ENCODE data around the gene PRKN. TPM values are rescaled to one million over a fixed set of nuclear protein-coding genes. Genes with fewer than 3 reads are reported as not detected.

Gene PRKN
- total and polyA plus RNA-seq, 2 donors (not counting 3 experiments of a cell fraction or from before 2014, with no cell fraction given) = 0.06 TPM; not detected in 1

GRCh38 chr6:162251257-162251656, 476.3 kb downstream of the PRKN start:
- Histone ChIP-seq H3K36me3 (ENCODE audit: control insufficient read depth in 2 of 2, extremely low read depth in 1 of 2, insufficient read depth in 2 of 2, low read length in 2 of 2) (no peaks in the 10 kb centered on the region), H3K9me1 (replicated peaks; ENCODE audit: control insufficient read depth, extremely low read depth, insufficient read depth, low read length) (no peaks in the 10 kb centered on the region), H3K4me1 (ENCODE audit: control insufficient read depth, extremely low read depth, insufficient read depth, low read length) (no peaks in the 10 kb centered on the region), H3K4me2 (ENCODE audit: insufficient read depth, low read length) (no peak overlapping the region), H3K9ac (replicated peaks; ENCODE audit: extremely low read depth, insufficient read depth, low read length) (no peak overlapping the region), H3K27me3 (ENCODE audit: control insufficient read depth in 2 of 2, insufficient read depth in 2 of 2, low read length in 2 of 2) (no peaks in the 10 kb centered on the region), H3K79me2 (ENCODE audit: control insufficient read depth, insufficient read depth, low read length) (no peaks in the 10 kb centered on the region), H2AFZ (ENCODE audit: low read depth, low read length) (no peak overlapping the region), H3K27ac (ENCODE audit: insufficient read depth, low read depth, low read length) (no peak overlapping the region), H4K20me1 (replicated peaks; ENCODE audit: control insufficient read depth, extremely low read depth, insufficient read depth, low read length) (no peaks in the 10 kb centered on the region), H3K4me3 (replicated peaks in 1 of 3; ENCODE audit: insufficient read depth in 1 of 3, low read depth in 1 of 3, low read length in 3 of 3) (no peak overlapping the region), H3K9me3 (replicated peaks; ENCODE audit: control insufficient read depth, insufficient read depth, low read length) (no peaks in the 10 kb centered on the region)
- no peak for FAIRE-seq
- DNase-seq (ENCODE audit: low read depth, low spot score) = no peak
- no TSS peak for BruUV-seq (replicated peaks)
- CTCF ChIA-PET = no interaction called here
- POLR2A ChIA-PET = no interaction called here
- dilution Hi-C loops (cut with MboI; ENCODE audit: extremely low pct_ligation_motif_present, low sequenced_read_pairs) (no loop called here), intact Hi-C loops (cut with micrococcal nuclease) (no loop called here)
- no peak for TF ChIP-seq CTCF (IDR thresholded peaks at IDR 0.05; ENCODE audit: extremely low read depth in 1 of 2, insufficient read depth in 1 of 2, low read depth in 1 of 2, low read length in 2 of 2)
- TF ChIP-seq MYC (IDR thresholded peaks at IDR 0.05; ENCODE audit: low read depth, low read length) = no peak
- no peak for TF ChIP-seq FOS (IDR thresholded peaks at IDR 0.05; ENCODE audit: borderline replicate concordance, insufficient read depth, low read length)
- no peak for TF ChIP-seq POLR2A (IDR thresholded peaks at IDR 0.05; ENCODE audit: low read depth, low read length)
- TF ChIP-seq POLR2AphosphoS5 (IDR thresholded peaks at IDR 0.05; ENCODE audit: insufficient read depth, low read depth, low read length) = no peak
- no peak for TF ChIP-seq GATA2 (IDR thresholded peaks at IDR 0.05; ENCODE audit: insufficient read depth, insufficient read length, low read depth, low read length)

Measured in endothelial cell of umbilical vein (primary cell).